ENCODE data around the gene FXYD5.

GRCh38 chr19:35176181-35176570 lies 21.6 kb downstream of the FXYD5 start:
- TF ChIP-seq TAF1 (IDR thresholded peaks at IDR 0.05; ENCODE audit: low read depth): no peak
- no peak for TF ChIP-seq CTCF (IDR thresholded peaks at IDR 0.05; ENCODE audit: poor library complexity, severe bottlenecking)
